ENCODE measurements around the gene CTNNA2.

The CTNNA2 gene

DNA sequence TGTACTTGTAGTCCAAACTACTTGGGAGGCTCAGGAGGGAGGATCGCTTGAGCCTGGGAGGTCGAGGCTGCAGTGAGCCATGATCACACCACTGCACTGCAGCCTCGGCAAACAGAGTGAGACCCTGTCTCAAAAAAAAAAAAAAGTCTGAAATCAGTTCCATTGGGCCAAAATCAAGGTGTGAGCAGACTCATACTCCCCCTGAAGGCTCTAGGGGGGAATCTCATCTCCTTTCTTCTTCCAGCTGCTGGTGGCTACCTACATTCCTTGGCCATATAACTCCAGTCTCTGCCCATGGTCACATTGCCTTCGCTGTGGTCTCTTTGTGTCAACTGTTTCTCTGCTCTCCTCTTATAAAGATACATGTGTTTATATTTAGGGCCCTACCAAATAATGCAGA lies 557.7 kb downstream of the CTNNA2 start:
- WGBS, result 63% methylated on average over 4 of the region's 4 CpGs
- Histone ChIP-seq H2BK12ac (ENCODE audit: low read length in 2 of 2) (no peak overlapping the region), H3K4me1 (ENCODE audit: control insufficient read depth, insufficient read depth, low read depth, low read length) (no peaks in the 10 kb centered on the region), H3K79me1 (replicated peaks; ENCODE audit: low read length, poor library complexity, severe bottlenecking) (no peaks in the 10 kb centered on the region), H4K8ac (ENCODE audit: low read length) (no peak overlapping the region), H4K91ac (ENCODE audit: low read length) (no peak overlapping the region), H3K4me2 (ENCODE audit: low read length, poor library complexity, severe bottlenecking) (no peak overlapping the region), H3K9ac (ENCODE audit: low read length) (no peak overlapping the region), H3K9me3 (ENCODE audit: control insufficient read depth, low read length) (no peaks in the 10 kb centered on the region), H3K4ac (ENCODE audit: low read depth in 1 of 2, low read length in 2 of 2) (no peak overlapping the region), H3K18ac (ENCODE audit: low read depth in 1 of 2, low read length in 2 of 2) (no peak overlapping the region), H2AFZ (ENCODE audit: low read depth, low read length) (no peak overlapping the region), H3K4me3 (ENCODE audit: insufficient read depth in 1 of 2, low read depth in 1 of 2, low read length in 2 of 2) (no peak overlapping the region), H3K23ac (ENCODE audit: low read length in 2 of 2) (no peak overlapping the region), H3K27me3 (ENCODE audit: control insufficient read depth in 1 of 2, insufficient read depth in 1 of 2, low read length in 2 of 2) (peaks cover 0 to 24% of the 10 kb centered on the region in 2 experiments), H2AK5ac (ENCODE audit: low read length, severe bottlenecking) (no peak overlapping the region), H3K27ac (ENCODE audit: low read length, poor library complexity, severe bottlenecking) (no peak overlapping the region), H3K36me3 (ENCODE audit: control insufficient read depth in 1 of 2, insufficient read depth in 2 of 2, low read depth in 1 of 2, low read length in 2 of 2) (no peaks in the 10 kb centered on the region), H2BK15ac (ENCODE audit: low read depth, poor library complexity, severe bottlenecking) (no peak overlapping the region), H2BK120ac (ENCODE audit: low read depth, low read length) (no peak overlapping the region), H2BK5ac (ENCODE audit: low read depth, low read length, poor library complexity, severe bottlenecking) (no peak overlapping the region), H3K14ac (ENCODE audit: low read length in 2 of 2) (no peak overlapping the region)
- DNase-seq, result no peak

DNA sequence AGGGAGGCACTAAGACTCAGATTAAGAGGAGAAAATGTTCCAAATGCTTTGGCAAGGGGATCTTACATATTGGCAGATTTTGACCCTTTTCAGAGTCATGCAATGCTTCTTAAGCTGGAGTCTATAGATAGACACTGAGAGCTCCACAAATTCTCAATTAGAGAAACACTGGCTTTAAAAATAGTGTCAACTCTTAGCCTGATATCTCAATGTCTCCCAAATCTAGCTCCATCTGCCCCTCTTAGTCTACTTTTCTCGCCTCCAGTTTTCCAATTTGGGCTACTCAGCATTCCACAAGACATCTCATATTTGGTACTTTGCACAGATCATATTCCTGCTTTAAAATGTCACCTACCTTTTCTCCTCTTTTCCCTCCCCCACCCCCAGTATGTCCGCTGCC lies 559.1 kb downstream of the CTNNA2 start:
- 61% methylated on average over 2 of the region's 2 CpGs for WGBS
- Histone ChIP-seq H3K36me3 (ENCODE audit: control insufficient read depth in 1 of 2, insufficient read depth in 2 of 2, low read depth in 1 of 2, low read length in 2 of 2) (no peaks in the 10 kb centered on the region), H2AFZ (ENCODE audit: low read depth, low read length) (no peak overlapping the region), H3K23ac (ENCODE audit: low read length in 2 of 2) (no peak overlapping the region), H2AK5ac (ENCODE audit: low read length, severe bottlenecking) (no peak overlapping the region), H4K91ac (ENCODE audit: low read length) (no peak overlapping the region), H3K9ac (ENCODE audit: low read length) (no peak overlapping the region), H3K4ac (ENCODE audit: low read depth in 1 of 2, low read length in 2 of 2) (no peak overlapping the region), H2BK15ac (ENCODE audit: low read depth, poor library complexity, severe bottlenecking) (no peak overlapping the region), H3K27me3 (ENCODE audit: control insufficient read depth in 1 of 2, insufficient read depth in 1 of 2, low read length in 2 of 2) (peaks cover 0 to 24% of the 10 kb centered on the region in 2 experiments), H3K4me3 (ENCODE audit: insufficient read depth in 1 of 2, low read depth in 1 of 2, low read length in 2 of 2) (no peak overlapping the region), H4K8ac (ENCODE audit: low read length) (no peak overlapping the region), H3K27ac (ENCODE audit: low read length, poor library complexity, severe bottlenecking) (no peak overlapping the region), H2BK5ac (ENCODE audit: low read depth, low read length, poor library complexity, severe bottlenecking) (no peak overlapping the region), H3K79me1 (replicated peaks; ENCODE audit: low read length, poor library complexity, severe bottlenecking) (no peaks in the 10 kb centered on the region), H2BK120ac (ENCODE audit: low read depth, low read length) (no peak overlapping the region), H3K4me2 (ENCODE audit: low read length, poor library complexity, severe bottlenecking) (no peak overlapping the region), H3K14ac (ENCODE audit: low read length in 2 of 2) (no peak overlapping the region), H3K4me1 (ENCODE audit: control insufficient read depth, insufficient read depth, low read depth, low read length) (no peaks in the 10 kb centered on the region), H2BK12ac (ENCODE audit: low read length in 2 of 2) (no peak overlapping the region), H3K9me3 (ENCODE audit: control insufficient read depth, low read length) (no peaks in the 10 kb centered on the region), H3K18ac (ENCODE audit: low read depth in 1 of 2, low read length in 2 of 2) (no peak overlapping the region)
- no peak for DNase-seq

DNA sequence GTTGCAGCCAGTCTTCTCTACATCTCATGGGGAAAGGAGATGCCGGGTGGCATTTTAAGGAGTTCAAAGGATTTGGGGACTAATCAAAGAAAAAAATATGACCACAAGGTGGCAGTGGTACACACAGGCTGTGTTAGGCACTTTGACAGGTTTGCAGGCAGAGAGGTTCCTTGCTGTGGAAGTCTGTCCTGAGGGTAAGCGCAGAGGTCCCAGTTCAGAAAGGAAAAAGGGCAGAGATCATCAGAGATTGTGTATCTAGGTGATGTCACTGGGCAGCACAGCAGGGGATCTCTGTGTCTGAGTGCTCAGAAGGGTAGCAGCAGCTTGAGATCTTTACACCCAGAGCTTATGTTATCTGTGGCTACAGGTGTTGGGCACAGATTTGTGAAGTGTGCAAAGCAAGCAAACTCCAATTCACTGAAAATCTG lies 560.3 kb downstream of the CTNNA2 start:
- Histone ChIP-seq H3K27me3 (ENCODE audit: control insufficient read depth in 1 of 2, insufficient read depth in 1 of 2, low read length in 2 of 2) (peaks cover 0 to 24% of the 10 kb centered on the region in 2 experiments), H3K79me1 (replicated peaks; ENCODE audit: low read length, poor library complexity, severe bottlenecking) (no peaks in the 10 kb centered on the region), H3K27ac (ENCODE audit: low read length, poor library complexity, severe bottlenecking) (no peak overlapping the region), H3K36me3 (ENCODE audit: control insufficient read depth in 1 of 2, insufficient read depth in 2 of 2, low read depth in 1 of 2, low read length in 2 of 2) (no peaks in the 10 kb centered on the region), H3K4me2 (ENCODE audit: low read length, poor library complexity, severe bottlenecking) (no peak overlapping the region), H3K14ac (ENCODE audit: low read length in 2 of 2) (no peak overlapping the region), H2AFZ (ENCODE audit: low read depth, low read length) (no peak overlapping the region), H2BK12ac (ENCODE audit: low read length in 2 of 2) (no peak overlapping the region), H2AK5ac (ENCODE audit: low read length, severe bottlenecking) (no peak overlapping the region), H4K91ac (ENCODE audit: low read length) (no peak overlapping the region), H2BK120ac (ENCODE audit: low read depth, low read length) (no peak overlapping the region), H3K18ac (ENCODE audit: low read depth in 1 of 2, low read length in 2 of 2) (no peak overlapping the region), H3K4me1 (ENCODE audit: control insufficient read depth, insufficient read depth, low read depth, low read length) (no peaks in the 10 kb centered on the region), H2BK15ac (ENCODE audit: low read depth, poor library complexity, severe bottlenecking) (no peak overlapping the region), H3K9ac (ENCODE audit: low read length) (no peak overlapping the region), H3K4ac (ENCODE audit: low read depth in 1 of 2, low read length in 2 of 2) (no peak overlapping the region), H3K9me3 (ENCODE audit: control insufficient read depth, low read length) (no peaks in the 10 kb centered on the region), H4K8ac (ENCODE audit: low read length) (no peak overlapping the region), H3K4me3 (ENCODE audit: insufficient read depth in 1 of 2, low read depth in 1 of 2, low read length in 2 of 2) (no peak overlapping the region), H2BK5ac (ENCODE audit: low read depth, low read length, poor library complexity, severe bottlenecking) (no peak overlapping the region), H3K23ac (ENCODE audit: low read length in 2 of 2) (no peak overlapping the region)
- WGBS, result 51% methylated on average over 2 of the region's 2 CpGs
- peak; percentile 50 for DNase-seq

GRCh38 chr2:80074321-80075070 lies 561.6 kb downstream of the CTNNA2 start:
- DNase-seq, result no peak
- Histone ChIP-seq H4K91ac (ENCODE audit: low read length) (no peak overlapping the region), H3K36me3 (ENCODE audit: control insufficient read depth in 1 of 2, insufficient read depth in 2 of 2, low read depth in 1 of 2, low read length in 2 of 2) (no peaks in the 10 kb centered on the region), H3K27me3 (ENCODE audit: control insufficient read depth in 1 of 2, insufficient read depth in 1 of 2, low read length in 2 of 2) (peaks cover 0 to 21% of the 10 kb centered on the region in 2 experiments), H3K18ac (ENCODE audit: low read depth in 1 of 2, low read length in 2 of 2) (no peak overlapping the region), H2BK120ac (ENCODE audit: low read depth, low read length) (no peak overlapping the region), H2AFZ (ENCODE audit: low read depth, low read length) (no peak overlapping the region), H2BK5ac (ENCODE audit: low read depth, low read length, poor library complexity, severe bottlenecking) (no peak overlapping the region), H3K9me3 (ENCODE audit: control insufficient read depth, low read length) (no peaks in the 10 kb centered on the region), H3K9ac (ENCODE audit: low read length) (no peak overlapping the region), H2AK5ac (ENCODE audit: low read length, severe bottlenecking) (no peak overlapping the region), H3K4me3 (ENCODE audit: insufficient read depth in 1 of 2, low read depth in 1 of 2, low read length in 2 of 2) (no peak overlapping the region), H3K27ac (ENCODE audit: low read length, poor library complexity, severe bottlenecking) (no peak overlapping the region), H4K8ac (ENCODE audit: low read length) (no peak overlapping the region), H3K4me2 (ENCODE audit: low read length, poor library complexity, severe bottlenecking) (no peak overlapping the region), H3K79me1 (replicated peaks; ENCODE audit: low read length, poor library complexity, severe bottlenecking) (no peaks in the 10 kb centered on the region), H2BK15ac (ENCODE audit: low read depth, poor library complexity, severe bottlenecking) (no peak overlapping the region), H2BK12ac (ENCODE audit: low read length in 2 of 2) (no peak overlapping the region), H3K4me1 (ENCODE audit: control insufficient read depth, insufficient read depth, low read depth, low read length) (no peaks in the 10 kb centered on the region), H3K14ac (ENCODE audit: low read length in 2 of 2) (no peak overlapping the region), H3K23ac (ENCODE audit: low read length in 2 of 2) (no peak overlapping the region), H3K4ac (ENCODE audit: low read depth in 1 of 2, low read length in 2 of 2) (no peak overlapping the region)
- 85% methylated on average over 3 of the region's 5 CpGs for WGBS
